ENCODE data around the gene WIPF2.

Gene WIPF2

DNA sequence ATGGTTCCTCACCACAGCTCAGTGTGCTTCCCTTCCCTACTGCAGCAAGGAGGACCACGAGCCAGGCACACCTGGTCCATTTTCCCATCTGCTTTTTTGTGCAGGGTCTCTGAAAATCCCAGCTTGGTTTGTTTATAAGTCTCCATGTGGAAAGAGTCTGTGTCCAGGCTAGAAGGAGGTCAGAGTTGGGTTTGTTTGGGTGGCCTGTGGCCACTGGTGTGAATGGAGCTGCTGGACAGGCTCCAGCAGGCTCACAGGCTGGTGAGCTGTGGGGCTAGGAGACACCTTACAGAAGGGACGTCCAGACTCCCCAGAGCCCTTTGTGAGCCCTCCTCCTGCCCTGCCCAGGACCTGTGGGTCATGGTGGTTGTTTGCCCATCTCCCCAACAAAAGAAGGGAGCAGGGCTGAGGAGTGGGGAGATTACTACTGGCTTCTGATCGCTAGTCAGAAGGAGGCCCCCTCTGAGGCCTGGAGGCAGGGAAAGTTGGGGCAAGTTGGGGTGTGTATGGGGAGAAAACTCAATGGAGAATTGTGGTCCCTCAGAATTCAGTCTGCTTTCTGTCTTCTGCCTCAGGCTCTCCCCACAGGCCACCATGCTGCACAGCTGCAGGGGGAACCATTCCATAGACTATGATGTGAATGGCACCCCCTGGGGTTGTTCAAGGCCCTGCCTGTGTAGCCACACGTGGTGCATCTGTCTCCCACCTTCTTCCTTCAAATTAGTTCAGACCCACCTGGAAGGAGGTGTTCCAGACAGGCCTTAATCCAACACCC is 94.0 kb downstream of the WIPF2 start:
- peak overlapping the region; percentile 52 for H2AFZ ChIP-seq
- no peak overlapping the region for H3K4me2 ChIP-seq (ENCODE audit: low read length)
- TF ChIP-seq, protein P1, sequence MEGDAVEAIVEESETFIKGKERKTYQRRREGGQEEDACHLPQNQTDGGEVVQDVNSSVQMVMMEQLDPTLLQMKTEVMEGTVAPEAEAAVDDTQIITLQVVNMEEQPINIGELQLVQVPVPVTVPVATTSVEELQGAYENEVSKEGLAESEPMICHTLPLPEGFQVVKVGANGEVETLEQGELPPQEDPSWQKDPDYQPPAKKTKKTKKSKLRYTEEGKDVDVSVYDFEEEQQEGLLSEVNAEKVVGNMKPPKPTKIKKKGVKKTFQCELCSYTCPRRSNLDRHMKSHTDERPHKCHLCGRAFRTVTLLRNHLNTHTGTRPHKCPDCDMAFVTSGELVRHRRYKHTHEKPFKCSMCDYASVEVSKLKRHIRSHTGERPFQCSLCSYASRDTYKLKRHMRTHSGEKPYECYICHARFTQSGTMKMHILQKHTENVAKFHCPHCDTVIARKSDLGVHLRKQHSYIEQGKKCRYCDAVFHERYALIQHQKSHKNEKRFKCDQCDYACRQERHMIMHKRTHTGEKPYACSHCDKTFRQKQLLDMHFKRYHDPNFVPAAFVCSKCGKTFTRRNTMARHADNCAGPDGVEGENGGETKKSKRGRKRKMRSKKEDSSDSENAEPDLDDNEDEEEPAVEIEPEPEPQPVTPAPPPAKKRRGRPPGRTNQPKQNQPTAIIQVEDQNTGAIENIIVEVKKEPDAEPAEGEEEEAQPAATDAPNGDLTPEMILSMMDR (IDR thresholded peaks at IDR 0.05), result no peak
- H3K4me3 ChIP-seq (ENCODE audit: low read depth, low read length), result no peak overlapping the region
- no peak overlapping the region for H3K9ac ChIP-seq
- H3K4me1 ChIP-seq, result peaks cover 61% of the 10 kb centered on the region
- H3K9me3 ChIP-seq (ENCODE audit: control insufficient read depth, low read length), result no peaks in the 10 kb centered on the region
- H3K27me3 ChIP-seq (ENCODE audit: control insufficient read depth, insufficient read depth, low read length), result no peaks in the 10 kb centered on the region
- H3K79me2 ChIP-seq, result no peaks in the 10 kb centered on the region
- H3K36me3 ChIP-seq (ENCODE audit: control insufficient read depth, insufficient read depth, low read length), result no peaks in the 10 kb centered on the region
- H3K27ac ChIP-seq, result peak overlapping the region; percentile 47

DNA sequence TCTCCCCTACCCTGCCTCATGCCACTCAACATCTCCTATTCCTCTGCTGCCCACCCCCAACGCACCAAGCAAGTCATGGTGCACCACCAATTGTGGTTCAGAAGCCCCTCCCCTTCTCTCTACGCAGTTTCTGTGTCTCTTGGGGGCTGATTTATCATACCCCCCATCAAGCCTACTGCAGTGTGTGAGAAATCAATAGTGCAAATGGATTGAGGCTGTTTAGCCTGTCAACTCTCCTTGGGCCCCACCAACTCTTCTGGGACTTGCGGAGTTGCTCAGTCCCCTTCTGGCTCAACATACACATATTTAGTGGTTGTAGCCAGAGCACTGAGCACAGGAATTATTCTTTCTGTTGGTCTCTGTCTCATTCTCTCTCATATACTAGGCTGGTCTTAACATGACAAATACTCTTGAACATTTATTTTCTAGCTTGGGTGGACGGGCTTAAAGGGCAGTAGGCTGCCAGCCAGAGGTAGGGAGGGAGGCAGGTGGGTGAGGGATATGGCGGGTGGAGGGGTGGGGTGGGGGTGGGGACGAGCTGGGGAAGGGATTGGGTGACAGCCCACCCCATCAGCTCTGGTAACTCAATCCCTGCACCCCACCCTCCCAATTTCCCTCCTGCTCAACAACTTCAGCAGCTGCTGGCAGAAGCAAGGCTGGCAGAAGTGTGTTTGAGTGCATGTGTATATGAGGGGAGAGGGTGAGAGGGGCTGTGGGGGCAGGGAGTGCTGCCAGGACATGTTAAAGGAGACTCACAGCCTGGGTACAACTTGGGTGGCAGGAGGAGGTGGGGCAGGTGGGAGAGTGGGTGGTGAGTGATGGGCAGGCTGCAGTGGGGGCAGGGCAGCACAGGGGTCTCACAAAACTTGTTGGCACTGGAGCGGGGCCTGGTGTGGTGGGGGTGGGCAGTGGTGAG is 94.8 kb downstream of the WIPF2 start:
- Histone ChIP-seq H2AFZ (no peak overlapping the region), H3K4me1 (peaks cover 54% of the 10 kb centered on the region), H3K4me3 (ENCODE audit: low read depth, low read length) (no peak overlapping the region), H3K9ac (no peak overlapping the region), H3K27ac (no peak overlapping the region), H3K4me2 (ENCODE audit: low read length) (no peak overlapping the region), H3K27me3 (ENCODE audit: control insufficient read depth, insufficient read depth, low read length) (no peaks in the 10 kb centered on the region), H3K79me2 (peaks cover 8% of the 10 kb centered on the region), H3K36me3 (ENCODE audit: control insufficient read depth, insufficient read depth, low read length) (no peaks in the 10 kb centered on the region), H3K9me3 (ENCODE audit: control insufficient read depth, low read length) (no peaks in the 10 kb centered on the region)
- TF ChIP-seq, protein P1 (IDR thresholded peaks at IDR 0.05), result no peak

DNA sequence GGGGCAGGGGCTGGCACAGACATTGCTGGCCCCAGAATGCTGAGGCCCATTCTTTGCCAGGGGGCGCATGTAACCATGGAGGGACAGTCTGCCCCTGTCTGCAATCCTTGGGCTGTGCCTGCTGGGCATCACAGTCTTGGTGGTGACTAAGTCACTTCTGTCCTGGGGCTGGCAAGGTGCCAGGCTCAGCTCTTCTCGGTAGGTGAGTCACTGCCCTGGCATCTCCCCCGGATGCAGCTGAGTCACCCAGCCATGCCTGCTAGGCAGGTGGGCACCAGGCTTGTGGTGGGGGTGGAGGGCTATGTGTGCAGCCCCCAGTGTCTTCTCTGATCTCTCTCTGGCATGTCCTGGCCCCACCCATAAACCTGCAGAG is 95.5 kb downstream of the WIPF2 start:
- peaks cover 12% of the 10 kb centered on the region for H3K79me2 ChIP-seq
- no peak overlapping the region for H3K4me2 ChIP-seq (ENCODE audit: low read length)
- TF ChIP-seq, protein P1 (IDR thresholded peaks at IDR 0.05), result no peak
- no peak overlapping the region for H2AFZ ChIP-seq
- H3K27me3 ChIP-seq (ENCODE audit: control insufficient read depth, insufficient read depth, low read length), result no peaks in the 10 kb centered on the region
- no peak overlapping the region for H3K9ac ChIP-seq
- no peak overlapping the region for H3K27ac ChIP-seq
- no peaks in the 10 kb centered on the region for H3K9me3 ChIP-seq (ENCODE audit: control insufficient read depth, low read length)
- H3K4me3 ChIP-seq (ENCODE audit: low read depth, low read length), result no peak overlapping the region
- H3K4me1 ChIP-seq, result peaks cover 48% of the 10 kb centered on the region
- no peaks in the 10 kb centered on the region for H3K36me3 ChIP-seq (ENCODE audit: control insufficient read depth, insufficient read depth, low read length)

DNA sequence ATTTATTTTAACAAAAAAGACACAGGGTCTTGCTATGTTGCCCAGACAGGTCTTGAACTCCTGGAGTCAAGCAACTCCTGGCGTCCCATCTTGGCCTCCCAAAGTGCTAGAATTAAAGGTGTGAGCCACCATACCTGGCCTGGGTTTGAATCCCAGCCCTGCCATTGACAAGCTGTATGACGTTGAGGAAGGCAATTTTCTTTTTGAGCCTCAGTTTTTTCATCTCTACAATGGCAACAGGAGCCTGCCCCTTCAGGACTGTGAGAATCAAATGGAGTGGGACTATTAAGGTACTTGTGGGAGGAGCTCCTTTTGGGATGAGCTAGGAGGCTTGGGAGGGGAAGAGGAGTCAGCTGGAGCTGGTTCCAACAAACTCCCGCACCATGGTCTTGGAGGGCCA is 96.1 kb downstream of the WIPF2 start:
- Histone ChIP-seq H3K9me3 (ENCODE audit: control insufficient read depth, low read length) (no peaks in the 10 kb centered on the region), H3K36me3 (ENCODE audit: control insufficient read depth, insufficient read depth, low read length) (no peaks in the 10 kb centered on the region), H3K4me2 (ENCODE audit: low read length) (no peak overlapping the region), H3K4me1 (peaks cover 45% of the 10 kb centered on the region), H3K79me2 (peaks cover 17% of the 10 kb centered on the region), H3K4me3 (ENCODE audit: low read depth, low read length) (no peak overlapping the region), H3K27me3 (ENCODE audit: control insufficient read depth, insufficient read depth, low read length) (no peaks in the 10 kb centered on the region), H3K27ac (no peak overlapping the region), H3K9ac (no peak overlapping the region), H2AFZ (no peak overlapping the region)
- TF ChIP-seq, protein P1 (IDR thresholded peaks at IDR 0.05), result no peak

Measured in parathyroid adenoma (tissue), 2 donors.